ENCODE results near the gene LMX1B.
"Not testable (repeated sequence)": the region's sequence is repeated elsewhere in the genome, so short reads cannot be mapped to it uniquely, and the experiment has no call there.

The LMX1B gene

GRCh38 chr9:126722922-126723806, 109.4 kb downstream of the LMX1B start:
- TF ChIP-seq CTCF (conservative IDR thresholded peaks at IDR 0.05) (no peak), ZFX (IDR thresholded peaks at IDR 0.05) (no peak)
- H3K27ac ChIP-seq, result peak overlapping the region; percentile 40

GRCh38 chr9:126723807-126724172, 110.1 kb downstream of the LMX1B start:
- TF ChIP-seq CTCF (conservative IDR thresholded peaks at IDR 0.05) (no peak), ZFX (IDR thresholded peaks at IDR 0.05) (no peak)
- no peak overlapping the region for H3K27ac ChIP-seq

GRCh38 chr9:126724226-126724625, 110.5 kb downstream of the LMX1B start:
- TF ChIP-seq CTCF (conservative IDR thresholded peaks at IDR 0.05) (no peak), ZFX (IDR thresholded peaks at IDR 0.05) (no peak)
- no peak overlapping the region; the same call in 1 of the 2 replicates for H3K27ac ChIP-seq

- H3K27ac ChIP-seq, result peak overlapping the region; percentile 57; the same call in 1 of the 2 replicates
Measured at GRCh38 chr9:126725485-126725884, 111.8 kb downstream of the LMX1B start.

- H3K27ac ChIP-seq, result not testable (repeated sequence)
Measured at GRCh38 chr9:126728210-126728609, 114.5 kb downstream of the LMX1B start.

GRCh38 chr9:126730592-126730991, 116.9 kb downstream of the LMX1B start:
- H3K27ac ChIP-seq, result not testable (repeated sequence)

- no peak overlapping the region for H3K27ac ChIP-seq
- TF ChIP-seq CTCF (conservative IDR thresholded peaks at IDR 0.05) (no peak), ZFX (IDR thresholded peaks at IDR 0.05) (no peak)
Measured at GRCh38 chr9:126733005-126733404, 119.3 kb downstream of the LMX1B start.

- TF ChIP-seq CTCF (conservative IDR thresholded peaks at IDR 0.05), result no peak
- no peak for TF ChIP-seq ZFX (IDR thresholded peaks at IDR 0.05)
- no peak overlapping the region for H3K27ac ChIP-seq
Measured at GRCh38 chr9:126734877-126735276, 121.1 kb downstream of the LMX1B start.

- H3K27ac ChIP-seq, result no peak overlapping the region
- TF ChIP-seq CTCF (conservative IDR thresholded peaks at IDR 0.05) (no peak), ZFX (IDR thresholded peaks at IDR 0.05) (no peak)
Measured at GRCh38 chr9:126735482-126735881, 121.8 kb downstream of the LMX1B start.

Measured in C4-2B (cell line).